Right lobe of liver (tissue), 4 donors: ENCODE measurements around the gene NCAPH2.

Experiments used
- CTCF ChIP-seq, 4 donors: fragments of 200-600 bp in 3 of 4; fragments of 450-650 bp in 1 of 4; IDR thresholded peaks; one replicate each; pipeline versions ENCODE4 v1.5.1 to v1.8.0; 2016 to 2022; ENCODE audit warnings: antibody characterized with exemption in 4 of 4, mild to moderate bottlenecking in 2 of 4
- POLR2A ChIP-seq: fragments of 450-650 bp; IDR thresholded peaks from one replicate; pipeline ENCODE4 v1.6.1; 2017; ENCODE audit warnings: antibody characterized with exemption, mild to moderate bottlenecking
- donor health status: DM: no; HTN: no; CAD: no.
- donor health status: DM: no; HTN: no; CAD: no.
- donor health status: DM: no; HTN: yes; CAD: no.

GRCh38 chr22:50563413-50564160 lies 55.6 kb downstream of the NCAPH2 start:
- TF ChIP-seq CTCF (IDR thresholded peaks at IDR 0.05) (no peak), POLR2A (no peak)
